Thyroid gland (tissue), 4 donors: Measurements from ENCODE around the gene GPR78. TPM values are rescaled to one million over a fixed set of nuclear protein-coding genes. Genes with fewer than 3 reads are reported as not detected.

ENCODE experiments used
- DNase-seq, 2 donors: peaks; one replicate each; pipeline ENCODE4 v3.0.0-alpha.2; 2019
- H3K27ac ChIP-seq, 3 donors: fragments of 200-600 bp; sonication (generic); 1 replicate in 2 of 3; 2 replicates in 1 of 3; pipeline ENCODE4 v1.5.1; 2016 to 2019; ENCODE audit warnings: mild to moderate bottlenecking in 1 of 3, moderate library complexity in 1 of 3
- H3K27me3 ChIP-seq: fragments of 200-600 bp; sonication (generic); one replicate; pipeline ENCODE4 v1.5.1; 2019
- H3K36me3 ChIP-seq, 2 donors: fragments of 200-600 bp; sonication (generic); one replicate each; pipeline ENCODE4 v1.5.1; 2016 to 2019
- H3K4me1 ChIP-seq, 2 donors: fragments of 200-600 bp; sonication (generic); one replicate each; pipeline ENCODE4 v1.5.1; 2017 to 2019
- H3K4me3 ChIP-seq, 3 donors: fragments of 200-600 bp; sonication (generic); replicated peaks in 1 of 3; 1 replicate in 2 of 3; 2 replicates in 1 of 3; pipeline ENCODE4 v1.5.1; 2016; ENCODE audit warnings: mild to moderate bottlenecking in 1 of 3
- H3K9me3 ChIP-seq: fragments of 200-600 bp; sonication (generic); one replicate; pipeline ENCODE4 v1.5.1; 2017
- CTCF ChIP-seq, 6 experiments: fragments of 200-600 bp in 3 of 6; fragments of 450-650 bp in 3 of 6; sonication (generic) in 3 of 6; IDR thresholded peaks; one replicate each; pipeline ENCODE4 v1.5.1; 2016 to 2019; ENCODE audit warnings: antibody characterized with exemption in 6 of 6, mild to moderate bottlenecking in 2 of 6, inconsistent platforms in 1 of 6, moderate library complexity in 1 of 6
- POLR2A ChIP-seq, 2 donors: fragments of 450-650 bp; IDR thresholded peaks; one replicate each; pipeline ENCODE4 v1.6.1; 2017; ENCODE audit warnings: antibody characterized with exemption in 2 of 2, mild to moderate bottlenecking in 2 of 2, moderate library complexity in 1 of 2
- WGBS, 2 donors: methylation state at CpG; one replicate each; pipeline ENCODE4 v1.1.5; 2017; 5-methylcytosine and 5-hydroxymethylcytosine counted together
- intact Hi-C: fragments of 100-400 bp; cut with DNase I; formaldehyde crosslinking; loops from one replicate; pipeline ENCODE4 v1.15.1; 2023
- total RNA-seq, 4 donors: library from RNA; depleted of rRNA; stranded (reverse); fragments of >200 nt; gene quantifications; one replicate each; pipeline ENCODE4 v1.2.3, GENCODE V29; 2016

The GPR78 gene
- total RNA-seq, 4 donors from 2014 or later = not detected

- no peak overlapping the region for H3K4me3 ChIP-seq
- TF ChIP-seq CTCF (IDR thresholded peaks at IDR 0.05) (peak in 4 of 6 experiments; percentile 28 to 56 (median 49)), POLR2A (IDR thresholded peaks at IDR 0.05) (no peak)
- intact Hi-C loops = loop anchor here (5.0 kb wide), 1 partner anchor 80 kb away; no protein-coding TSS in a partner anchor
- H3K9me3 ChIP-seq = no peaks in the 10 kb centered on the region
- 58 to 60% methylated on average over 16 of the region's 16 CpGs for WGBS, 2 donors
- H3K36me3 ChIP-seq = no peaks in the 10 kb centered on the region
- H3K27ac ChIP-seq = no peak overlapping the region
- H3K27me3 ChIP-seq = no peaks in the 10 kb centered on the region
- no peaks in the 10 kb centered on the region for H3K4me1 ChIP-seq
- peak; percentile 28 to 34 for DNase-seq
These were observed 32.9 kb upstream of the GPR78 start for GRCh38 chr4:8547108-8547911.

- Histone ChIP-seq H3K36me3 (no peaks in the 10 kb centered on the region), H3K27me3 (no peaks in the 10 kb centered on the region), H3K4me1 (no peaks in the 10 kb centered on the region), H3K9me3 (no peaks in the 10 kb centered on the region), H3K4me3 (no peak overlapping the region), H3K27ac (no peak overlapping the region)
- WGBS, 2 donors = 92 to 93% methylated on average over 11 to 15 of the region's 16 CpGs
- TF ChIP-seq POLR2A (IDR thresholded peaks at IDR 0.05) (no peak), CTCF (IDR thresholded peaks at IDR 0.05) (no peak)
- intact Hi-C loops = loop anchor here (5.0 kb wide), 1 partner anchor 81 kb away; no protein-coding TSS in a partner anchor
- DNase-seq = no peak
These were observed 32.1 kb upstream of the GPR78 start for GRCh38 chr4:8547912-8548730.

DNA sequence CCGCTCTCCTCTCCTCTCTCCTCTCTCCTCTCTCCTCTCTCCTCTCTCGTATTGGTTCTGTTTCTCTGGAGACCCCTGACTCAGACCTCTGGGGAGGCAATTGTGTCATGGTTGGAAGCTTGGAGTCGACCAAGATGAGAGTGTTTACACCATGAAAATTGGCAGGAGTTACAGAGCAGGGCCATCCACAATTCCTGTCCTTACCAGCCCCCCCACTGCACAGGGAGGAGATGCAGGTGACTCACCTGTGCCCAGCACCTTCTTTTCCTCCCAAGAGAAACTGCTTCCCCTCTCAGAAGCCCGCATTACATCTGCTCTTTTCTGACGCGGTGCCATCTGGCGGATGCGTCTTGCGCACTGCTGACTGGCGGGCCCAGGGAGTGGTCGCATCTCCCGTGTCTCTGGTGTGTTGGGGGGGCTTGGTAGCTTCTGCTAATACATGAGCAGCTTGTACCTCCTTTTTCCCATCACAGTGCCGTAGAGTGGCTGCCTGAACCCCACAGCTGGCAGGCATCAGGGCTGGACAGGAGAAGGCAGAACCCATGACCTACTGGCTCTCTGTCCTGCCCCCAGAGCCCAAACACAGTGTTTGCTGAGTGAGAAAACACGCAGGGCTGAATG is 31.4 kb upstream of the GPR78 start:
- H3K27me3 ChIP-seq = no peaks in the 10 kb centered on the region
- WGBS, 2 donors = 82 to 87% methylated on average over 13 to 14 of the region's 14 CpGs
- no peak overlapping the region for H3K4me3 ChIP-seq
- intact Hi-C loops = loop anchor here (5.0 kb wide), 1 partner anchor 82 kb away; no protein-coding TSS in a partner anchor
- no peaks in the 10 kb centered on the region for H3K9me3 ChIP-seq
- H3K4me1 ChIP-seq = no peaks in the 10 kb centered on the region
- TF ChIP-seq CTCF (IDR thresholded peaks at IDR 0.05) (no peak), POLR2A (IDR thresholded peaks at IDR 0.05) (no peak)
- H3K27ac ChIP-seq = no peak overlapping the region
- no peak for DNase-seq
- no peaks in the 10 kb centered on the region for H3K36me3 ChIP-seq

- Histone ChIP-seq H3K4me3 (no peak overlapping the region), H3K27ac (no peak overlapping the region), H3K9me3 (no peaks in the 10 kb centered on the region), H3K27me3 (no peaks in the 10 kb centered on the region), H3K4me1 (no peaks in the 10 kb centered on the region), H3K36me3 (no peaks in the 10 kb centered on the region)
- TF ChIP-seq CTCF (IDR thresholded peaks at IDR 0.05) (no peak), POLR2A (IDR thresholded peaks at IDR 0.05) (no peak)
- 84 to 87% methylated on average over 9 to 11 of the region's 11 CpGs for WGBS, 2 donors
- intact Hi-C loops = loop anchor here (5.0 kb wide), 1 partner anchor 82 kb away; no protein-coding TSS in a partner anchor
- DNase-seq = no peak
These were observed 30.8 kb upstream of the GPR78 start for GRCh38 chr4:8549352-8549931.
